HG02973 (cell line): ENCODE measurements around the gene CARNS1.

Experiments used
- ATAC-seq: cut with Tn5 transposase; IDR thresholded peaks from one replicate; pipeline ENCODE4 v1.9.1; 2021; ENCODE audit warnings: moderate library complexity; ENCODE audit not compliant: unreplicated experiment

CARNS1 gene

DNA sequence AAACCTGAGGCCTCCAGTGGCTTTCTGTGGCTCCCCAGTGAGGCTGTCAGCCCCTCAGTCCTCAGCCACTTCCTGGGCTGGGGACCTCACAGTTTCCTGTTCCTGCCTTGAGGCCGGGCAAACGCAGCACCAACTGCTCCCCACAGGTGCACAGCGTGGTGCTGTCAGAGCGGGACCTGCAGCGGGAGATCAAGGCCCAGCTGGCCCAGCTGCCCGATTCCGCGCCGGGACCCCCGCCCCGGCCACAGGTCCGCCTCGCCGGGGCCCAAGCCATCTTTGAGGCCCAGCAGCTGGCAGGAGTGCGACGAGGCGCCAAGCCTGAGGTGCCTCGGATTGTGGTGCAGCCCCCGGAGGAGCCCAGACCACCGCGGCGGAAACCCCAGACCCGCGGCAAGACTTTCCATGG lies 6.2 kb upstream of the CARNS1 start:
- no peak for ATAC-seq

DNA sequence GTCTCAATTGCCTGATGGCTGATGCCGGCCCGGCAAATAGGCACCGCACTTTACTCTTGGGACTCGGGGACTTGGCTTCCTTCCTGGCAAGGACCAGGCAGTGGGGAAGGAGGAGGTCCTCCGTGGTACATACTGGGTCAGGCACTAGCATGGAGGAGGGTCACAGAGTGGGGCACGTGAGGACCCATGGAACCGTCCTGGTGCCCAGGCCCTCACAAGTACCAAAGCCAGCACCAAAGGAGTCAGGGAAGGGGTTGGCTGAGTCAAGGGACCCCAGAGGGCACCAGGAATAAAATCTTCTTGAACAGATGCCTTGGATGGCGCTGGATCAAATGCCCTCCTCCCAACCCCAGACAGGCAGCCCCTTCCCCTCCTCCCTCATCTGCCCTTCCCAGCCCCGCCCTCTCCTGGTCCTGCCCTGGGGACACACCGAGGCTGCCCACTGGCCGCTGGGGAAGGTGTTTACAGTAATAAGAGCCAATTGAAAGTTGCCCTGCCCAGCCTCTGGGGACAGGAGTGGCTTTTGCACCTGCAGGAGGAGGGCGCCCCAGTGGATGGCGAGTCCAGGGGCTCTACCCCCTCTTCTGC lies 5.6 kb upstream of the CARNS1 start:
- ATAC-seq, result no peak

DNA sequence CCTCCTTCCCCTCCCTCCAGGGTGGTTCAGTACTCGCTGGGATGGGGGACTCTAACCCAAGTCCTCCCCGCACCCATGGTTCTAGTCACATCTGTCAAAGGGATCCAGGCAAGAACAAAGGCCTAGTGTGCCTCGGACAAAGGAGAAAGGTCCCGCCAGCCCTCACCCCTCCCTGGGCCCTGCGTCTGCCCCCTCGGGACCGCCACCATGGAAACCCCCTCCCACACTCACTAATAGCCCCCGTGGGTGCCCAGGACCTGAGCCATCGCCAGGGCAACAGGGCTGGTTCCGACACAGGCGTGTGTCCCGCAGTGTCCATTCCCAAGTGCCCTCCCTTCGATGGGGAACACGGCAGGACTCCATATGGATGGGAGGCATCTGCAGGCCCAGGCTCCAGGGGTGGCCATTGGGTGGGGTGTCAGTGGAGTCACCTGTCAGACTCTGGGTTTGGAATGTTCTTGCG lies 5.1 kb upstream of the CARNS1 start:
- ATAC-seq, result no peak

DNA sequence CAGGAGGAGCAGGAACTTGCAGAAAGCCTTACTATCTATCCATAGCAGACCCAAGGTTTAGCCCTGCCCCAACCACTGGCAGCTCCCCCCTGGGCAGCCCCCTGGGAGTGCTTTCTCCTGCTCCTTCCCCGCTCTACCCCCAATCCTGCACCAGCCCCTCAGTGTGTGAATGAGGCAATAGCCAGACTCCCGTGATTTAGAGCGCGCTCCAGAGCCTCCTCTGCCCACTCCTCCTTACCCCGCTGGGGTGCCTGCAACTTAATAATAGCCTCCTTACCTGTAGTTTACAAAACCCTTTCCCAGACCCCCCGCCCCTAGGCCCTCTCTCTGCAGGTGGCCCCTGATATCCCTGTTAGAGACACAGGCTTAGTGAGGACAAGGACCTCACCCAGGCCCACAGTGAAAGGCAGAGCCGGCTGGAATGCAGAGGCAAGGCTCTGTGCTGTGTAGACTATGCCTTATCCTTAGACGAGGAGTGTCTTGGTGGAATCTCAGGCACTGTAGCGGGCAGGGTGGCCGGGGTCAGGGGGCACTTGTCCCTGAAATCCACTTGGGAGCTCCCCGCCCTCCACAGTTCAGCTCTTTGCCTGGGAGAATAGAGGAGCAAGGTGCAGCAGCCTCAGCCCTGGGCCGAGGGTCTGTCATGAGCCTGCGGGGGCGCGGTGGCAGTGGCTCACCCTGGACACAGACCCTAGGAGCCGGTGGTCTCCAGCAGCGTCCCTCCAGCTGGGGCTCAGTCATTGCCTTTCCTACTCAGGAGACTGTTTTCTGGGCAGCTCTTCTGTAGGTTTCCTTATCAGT lies 4.3 kb upstream of the CARNS1 start:
- no peak for ATAC-seq

DNA sequence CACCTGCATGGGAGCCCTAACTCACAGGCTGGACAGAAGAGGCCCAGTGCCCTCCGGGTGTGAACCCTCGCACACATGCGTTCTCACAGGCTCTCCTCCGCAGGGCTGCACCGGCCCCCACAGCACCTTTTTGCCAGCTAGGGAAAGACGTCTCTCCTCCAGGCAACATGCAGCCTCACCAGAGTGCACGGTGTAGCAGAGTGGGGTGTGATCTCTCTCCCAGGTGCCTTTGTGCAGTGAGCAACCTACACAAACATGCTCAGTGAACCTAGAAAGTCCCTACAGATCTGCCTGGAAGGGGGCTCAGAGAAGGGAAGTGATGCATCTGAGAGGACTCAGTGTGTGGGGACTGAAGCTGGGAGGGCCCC lies 3.7 kb upstream of the CARNS1 start:
- ATAC-seq, result no peak

DNA sequence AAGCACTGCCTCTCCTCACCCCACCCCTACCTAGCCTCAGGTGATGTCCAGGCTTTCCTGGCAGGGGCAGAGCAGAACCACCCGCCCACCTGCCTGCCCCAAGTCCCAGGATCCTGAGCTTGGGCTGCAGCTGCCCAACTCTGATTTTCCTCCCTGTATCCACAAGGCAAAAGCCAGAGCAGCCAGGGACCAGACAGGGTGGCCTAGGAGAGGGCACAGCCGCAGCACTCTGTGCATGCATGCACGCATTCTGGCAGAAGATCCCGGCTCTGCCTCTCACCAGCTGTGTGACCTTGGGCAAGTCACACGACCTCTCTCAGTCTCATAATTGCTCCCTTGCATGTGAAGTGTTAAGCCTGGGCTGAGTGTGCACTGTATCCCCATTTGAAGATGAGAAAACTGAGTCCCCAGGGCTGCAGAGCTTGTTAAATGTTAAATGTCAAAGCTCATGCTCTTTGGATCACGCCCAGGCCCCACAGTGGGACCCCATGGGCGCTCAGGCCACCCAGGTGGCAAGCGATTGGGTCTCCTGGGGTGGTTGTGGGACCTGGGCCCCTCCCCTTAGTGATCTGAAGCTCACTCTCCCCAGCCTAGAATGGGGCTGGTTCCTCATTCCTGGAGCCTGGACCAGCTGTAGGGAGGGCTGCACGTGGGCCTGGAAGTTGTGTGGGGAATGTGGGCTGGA lies 2.8 kb upstream of the CARNS1 start:
- ATAC-seq, result no peak

DNA sequence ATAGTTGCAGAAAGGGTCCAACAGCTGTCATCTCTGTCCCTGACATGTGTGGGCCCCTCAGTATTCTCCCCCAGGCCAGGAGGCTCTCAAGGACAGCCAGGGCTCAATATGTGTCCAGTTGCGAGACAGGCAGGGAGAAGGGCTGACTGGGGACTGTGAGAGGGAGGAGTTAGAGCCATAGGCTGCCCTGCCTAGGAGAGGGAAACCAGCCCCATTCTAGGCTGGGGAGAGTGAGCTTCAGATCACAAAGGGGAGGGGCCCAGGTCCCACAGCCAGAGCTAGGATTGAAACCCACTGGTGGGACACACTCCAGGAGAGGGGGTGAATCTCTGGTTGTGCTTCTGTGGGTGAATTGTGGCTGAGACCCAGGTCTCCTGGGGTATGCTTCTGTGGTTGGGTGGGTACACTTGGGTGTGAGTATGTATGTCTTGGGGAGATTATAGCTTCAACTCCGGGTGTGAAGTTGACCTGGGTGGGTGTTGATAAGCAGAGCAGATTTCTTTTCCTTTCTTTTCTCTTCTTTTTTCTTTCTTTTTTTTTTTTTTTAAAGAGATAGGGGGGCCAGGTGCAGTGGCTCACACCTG lies 2.1 kb upstream of the CARNS1 start:
- ATAC-seq, result no peak

DNA sequence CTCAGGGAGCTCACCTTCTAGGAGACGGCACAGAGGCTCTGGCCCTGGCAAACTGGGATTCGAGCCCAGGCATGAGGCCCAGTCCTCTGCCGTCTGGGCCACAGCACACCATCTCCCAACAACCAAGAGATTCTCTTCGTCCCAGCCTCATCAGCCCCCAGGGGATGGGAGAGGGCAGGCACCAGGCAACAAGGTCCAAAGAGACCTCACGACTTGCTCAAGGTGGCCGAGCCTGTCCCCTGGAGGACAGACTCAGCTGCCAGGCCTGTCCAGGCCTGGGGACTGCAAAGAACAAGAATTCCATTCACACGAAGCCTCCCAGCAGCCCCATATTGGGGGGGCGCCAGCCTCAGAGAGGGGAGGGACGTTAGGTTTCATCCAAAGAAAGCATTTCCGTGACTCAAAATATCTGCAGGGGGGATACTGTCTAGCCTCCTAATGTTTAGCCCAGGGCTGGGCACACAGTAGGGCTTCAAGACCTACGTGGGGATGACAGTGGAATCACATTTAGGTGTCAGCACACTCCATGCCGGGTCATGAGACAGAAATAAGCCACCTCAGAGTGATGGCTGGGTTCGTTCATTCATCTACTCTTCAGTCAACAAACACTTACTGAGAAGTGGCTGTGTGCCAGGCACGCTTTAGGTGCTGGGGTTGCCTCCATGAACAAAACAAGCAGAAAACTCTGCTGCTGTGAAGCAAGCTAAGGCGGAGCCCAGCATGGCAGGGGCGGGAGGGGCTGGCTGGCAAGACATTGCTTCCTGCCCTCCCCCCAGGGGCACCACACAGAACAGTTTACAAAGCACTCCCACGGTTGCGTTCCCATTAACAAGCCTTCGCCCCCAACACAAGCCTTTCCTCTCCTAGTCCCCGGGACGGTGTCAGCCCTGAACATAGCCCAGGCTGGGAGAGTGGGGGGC lies 1.2 kb downstream of the CARNS1 start:
- no peak for ATAC-seq

DNA sequence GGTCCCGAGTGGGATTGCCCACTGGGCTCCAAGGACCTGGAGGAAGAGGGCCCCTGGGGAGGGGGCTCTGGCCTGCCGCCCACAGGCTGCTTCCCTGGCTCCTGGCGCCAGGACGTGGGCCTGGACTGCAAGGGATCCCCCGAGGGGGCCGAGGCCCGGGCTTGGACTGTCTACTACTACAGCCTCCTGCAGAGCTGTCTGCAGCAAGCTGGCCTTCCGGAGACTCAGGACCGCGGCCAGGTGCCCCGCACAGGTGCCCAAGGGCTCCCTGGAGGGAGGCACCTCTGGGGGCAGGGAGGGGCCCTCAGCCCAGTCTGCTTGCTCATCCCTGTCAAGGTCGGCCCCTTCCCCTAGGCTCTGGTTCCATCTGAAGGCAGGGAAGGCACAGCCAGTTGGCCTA lies 1.9 kb downstream of the CARNS1 start:
- no peak for ATAC-seq

DNA sequence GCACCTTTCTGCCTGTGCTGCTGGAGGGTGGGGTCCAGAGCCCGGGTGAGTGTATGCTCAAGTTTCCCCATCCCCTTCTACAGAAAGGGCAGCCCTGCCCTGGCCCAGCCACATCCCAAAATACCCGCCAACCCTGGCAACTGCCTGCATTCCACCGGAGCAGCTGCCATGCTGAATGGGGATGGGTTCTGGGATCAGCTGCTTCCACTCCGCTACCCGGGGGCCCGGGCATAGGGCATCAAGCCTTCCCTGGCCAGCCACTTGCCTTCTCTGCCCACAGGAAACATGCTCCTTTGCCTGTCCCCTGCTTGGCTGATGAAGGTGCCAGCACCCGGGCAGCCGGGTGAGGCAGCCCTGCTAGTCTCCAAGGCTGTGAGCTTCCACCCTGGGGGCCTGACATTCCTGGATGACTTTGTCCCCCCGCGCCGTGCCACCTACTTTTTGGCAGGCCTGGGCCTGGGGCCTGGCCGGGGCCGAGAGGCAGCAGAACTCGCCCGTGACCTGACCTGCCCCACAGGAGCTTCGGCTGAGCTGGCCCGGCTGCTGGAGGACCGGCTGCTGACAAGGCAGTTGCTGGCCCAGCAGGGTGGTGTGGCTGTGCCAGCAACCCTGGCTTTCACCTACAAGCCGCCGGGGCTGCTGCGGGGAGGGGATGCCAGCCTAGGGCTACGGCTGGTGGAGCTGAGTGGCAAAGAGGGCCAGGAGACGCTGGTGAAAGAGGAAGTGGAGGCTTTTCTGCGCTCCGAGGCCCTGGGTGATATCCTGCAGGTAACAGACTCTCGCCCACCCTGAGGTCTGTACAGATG lies 3.2 kb downstream of the CARNS1 start:
- no peak for ATAC-seq

DNA sequence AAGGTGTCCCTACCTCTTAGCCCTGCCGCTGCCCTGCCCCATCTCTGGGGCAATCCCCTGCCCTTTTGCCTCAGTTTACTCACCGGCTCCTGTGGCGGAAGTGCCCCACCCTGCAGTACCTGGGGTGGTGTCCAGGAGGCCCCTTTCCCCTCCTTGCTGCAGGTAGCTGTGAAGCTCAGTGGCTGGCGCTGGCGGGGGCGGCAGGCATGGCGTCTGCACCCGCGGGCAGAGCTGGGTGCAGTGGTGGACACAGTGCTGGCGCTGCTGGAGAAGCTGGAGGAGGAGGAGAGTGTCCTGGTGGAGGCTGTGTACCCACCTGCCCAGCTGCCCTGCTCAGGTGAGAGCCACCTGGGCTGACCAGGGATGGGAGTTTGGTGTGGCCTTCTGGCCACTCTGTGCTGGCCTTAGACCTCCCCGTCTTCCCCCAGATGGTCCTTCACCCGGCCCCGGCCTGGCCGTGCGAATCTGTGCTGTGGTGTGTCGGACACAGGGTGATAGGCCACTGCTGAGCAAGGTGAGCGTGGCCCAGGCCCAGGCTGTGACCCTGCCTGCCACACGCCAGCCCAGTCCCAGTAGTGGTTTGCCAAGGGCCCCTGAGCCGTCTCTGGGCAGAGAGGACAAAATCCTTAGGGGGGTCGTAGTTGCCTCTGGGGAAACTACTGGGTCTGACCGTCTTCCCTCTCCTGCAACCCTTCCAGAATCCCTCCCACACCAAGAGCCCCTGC lies 4.0 kb downstream of the CARNS1 start:
- ATAC-seq, result no peak

DNA sequence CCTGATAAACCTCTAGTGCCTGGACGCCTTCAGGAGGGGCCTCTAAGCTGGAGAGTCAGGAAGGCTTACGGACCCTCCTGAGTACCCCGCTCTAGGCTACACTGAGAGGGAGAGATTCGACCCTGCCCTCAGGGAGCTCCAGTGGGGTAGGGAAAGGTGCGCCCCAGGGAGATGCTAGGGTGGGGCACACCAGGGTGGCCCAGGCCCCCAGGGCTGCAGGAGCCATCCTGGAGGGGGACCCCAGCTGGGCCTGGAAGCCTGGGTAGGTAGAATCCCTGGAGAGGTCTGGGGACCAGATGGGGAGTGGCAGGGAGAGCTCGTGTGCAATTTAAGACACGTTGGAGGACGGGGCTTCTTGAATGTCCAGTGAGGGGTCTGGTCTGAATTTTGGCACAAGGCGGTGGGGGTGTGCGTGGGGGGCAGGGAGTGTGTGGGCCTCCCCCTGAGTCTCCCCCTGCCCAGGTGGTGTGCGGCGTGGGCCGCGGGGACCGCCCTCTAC lies 4.7 kb downstream of the CARNS1 start:
- ATAC-seq, result no peak

DNA sequence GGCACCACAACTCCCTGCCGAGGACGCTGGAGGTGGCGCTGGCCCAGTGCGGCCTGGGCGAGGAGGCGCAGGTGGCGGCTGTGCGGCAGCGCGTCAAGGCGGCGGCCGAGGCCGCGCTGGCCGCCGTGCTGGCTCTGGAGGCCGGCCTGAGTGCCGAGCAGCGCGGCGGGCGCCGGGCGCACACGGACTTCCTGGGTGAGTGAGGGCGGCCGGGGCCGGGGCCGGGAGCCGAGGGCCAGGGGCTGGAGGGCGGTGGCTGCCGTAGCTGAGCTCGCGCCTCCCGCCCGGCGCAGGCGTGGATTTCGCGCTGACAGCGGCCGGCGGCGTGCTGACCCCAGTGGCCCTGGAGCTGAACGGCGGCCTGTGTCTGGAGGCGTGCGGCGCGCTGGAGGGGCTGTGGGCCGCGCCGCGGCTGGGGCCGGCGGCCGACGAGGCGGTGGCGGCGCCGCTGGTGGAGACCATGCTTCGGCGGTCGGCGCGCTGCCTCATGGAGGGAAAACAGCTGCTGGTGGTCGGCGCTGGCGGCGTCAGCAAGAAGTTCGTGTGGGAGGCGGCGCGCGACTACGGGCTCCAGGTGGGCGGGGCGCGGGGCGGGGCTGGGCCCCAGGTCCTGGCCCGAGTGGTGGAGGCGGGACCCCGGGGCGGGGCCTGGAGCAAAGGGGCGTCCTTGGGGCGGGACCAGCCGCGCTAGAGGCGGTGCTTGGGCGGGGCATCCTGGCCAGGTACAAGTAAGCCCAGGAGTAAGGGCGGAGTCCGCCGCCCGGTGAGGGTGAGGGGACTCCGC lies 5.4 kb downstream of the CARNS1 start:
- peak; percentile 64 for ATAC-seq

DNA sequence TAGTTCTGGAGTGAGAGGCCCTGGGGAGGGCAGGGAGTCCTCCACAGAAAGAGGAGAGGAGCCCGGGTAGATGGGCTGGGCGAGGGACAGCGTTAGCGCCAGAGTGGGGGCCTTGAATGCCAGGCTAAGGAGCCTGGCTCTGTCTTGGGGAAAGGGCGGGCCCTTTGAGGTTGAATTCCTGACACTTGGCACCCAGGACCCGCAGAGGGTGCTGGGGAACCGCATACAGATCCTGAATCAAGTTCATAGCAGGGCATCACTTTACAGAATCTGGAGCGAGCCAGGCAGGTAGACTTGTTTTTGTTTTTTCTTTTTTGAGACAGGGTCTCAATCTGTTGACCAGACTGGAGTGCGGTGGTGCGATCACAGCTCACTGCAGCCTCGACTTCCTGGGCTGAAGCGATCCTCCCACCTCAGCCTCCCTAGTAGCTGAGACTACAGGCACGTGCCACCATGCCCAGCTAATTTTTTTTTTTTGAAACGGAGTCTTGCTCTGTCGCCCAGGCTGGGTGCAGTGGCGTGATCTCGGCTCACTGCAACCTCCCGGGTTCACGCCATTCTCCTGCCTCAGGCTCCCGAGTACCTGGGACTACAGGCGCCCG lies 6.1 kb downstream of the CARNS1 start:
- no peak for ATAC-seq

DNA sequence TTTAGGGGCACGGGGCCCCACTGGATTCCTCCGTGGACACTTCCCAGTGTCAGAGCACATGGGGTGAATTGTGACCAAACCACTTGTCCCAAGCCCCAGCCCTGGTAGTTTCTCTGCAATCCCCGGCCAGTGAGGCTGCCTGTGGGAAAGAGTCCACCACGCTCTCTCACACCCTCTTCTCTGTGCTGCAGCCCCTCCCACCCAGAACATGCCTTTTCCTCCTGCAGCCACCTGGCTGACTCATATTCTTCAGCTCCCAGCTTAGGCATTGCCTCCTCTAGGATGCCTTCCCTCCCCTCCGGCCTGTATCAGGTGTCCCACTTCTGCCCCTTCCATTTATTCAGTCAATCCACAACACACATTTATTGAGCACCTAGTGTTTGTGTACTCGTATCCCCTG lies 7.4 kb downstream of the CARNS1 start:
- ATAC-seq, result no peak

DNA sequence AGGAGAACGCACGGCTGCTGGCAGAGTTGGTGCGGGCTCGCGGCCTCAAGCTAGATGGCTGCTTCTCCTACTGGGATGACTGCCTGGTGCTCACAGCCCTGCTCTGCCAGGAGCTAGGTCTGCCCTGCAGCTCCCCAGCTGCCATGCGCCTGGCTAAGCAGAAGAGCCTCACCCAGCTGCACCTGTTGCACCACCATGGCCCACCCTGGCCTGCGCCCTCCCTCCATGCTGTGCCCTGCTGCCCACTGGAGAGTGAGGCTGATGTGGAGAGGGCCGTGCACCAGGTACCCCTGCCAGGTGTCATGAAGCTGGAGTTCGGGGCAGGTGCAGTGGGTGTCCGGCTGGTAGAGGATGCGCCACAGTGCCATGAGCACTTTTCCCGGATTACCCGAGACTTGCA lies 8.0 kb downstream of the CARNS1 start:
- no peak for ATAC-seq

DNA sequence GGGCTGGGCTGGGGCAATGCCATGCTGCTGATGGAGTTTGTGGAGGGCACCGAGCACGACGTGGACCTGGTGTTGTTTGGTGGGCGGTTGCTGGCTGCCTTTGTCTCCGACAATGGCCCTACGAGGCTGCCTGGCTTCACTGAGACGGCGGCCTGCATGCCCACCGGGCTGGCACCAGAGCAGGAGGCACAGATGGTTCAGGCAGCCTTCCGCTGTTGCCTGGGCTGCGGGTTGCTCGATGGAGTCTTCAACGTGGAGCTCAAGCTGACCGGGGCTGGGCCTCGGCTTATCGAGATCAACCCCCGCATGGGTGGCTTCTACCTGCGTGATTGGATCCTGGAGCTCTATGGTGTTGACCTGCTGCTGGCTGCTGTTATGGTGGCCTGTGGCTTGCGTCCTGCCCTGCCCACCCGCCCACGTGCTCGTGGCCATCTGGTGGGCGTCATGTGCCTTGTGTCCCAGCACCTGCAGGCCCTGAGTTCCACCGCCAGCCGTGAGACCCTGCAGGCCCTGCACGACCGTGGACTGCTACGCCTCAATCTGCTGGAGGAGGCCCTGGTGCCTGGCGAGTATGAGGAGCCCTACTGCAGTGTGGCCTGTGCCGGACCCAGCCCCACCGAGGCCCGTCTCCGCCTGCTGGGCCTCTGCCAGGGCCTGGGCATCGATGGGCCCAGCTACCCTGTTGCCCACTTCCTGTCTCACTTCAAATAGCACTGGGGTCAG lies 8.6 kb downstream of the CARNS1 start:
- no peak for ATAC-seq
